NK-92 (cell line): Measurements from ENCODE around the gene PPP1R3E.

Source experiments
- DNase-seq: peaks from one replicate; lab custom pipeline; 2025; ENCODE audit not compliant: unreplicated experiment; lab: John Stamatoyannopoulos, UW

Gene PPP1R3E

GRCh38 chr14:23249824-23250223 is 52.8 kb downstream of the PPP1R3E start:
- no peak for DNase-seq

GRCh38 chr14:23248601-23249000 is 54.1 kb downstream of the PPP1R3E start:
- DNase-seq, result no peak
